ENCODE measurements around the gene CDHR3.

DNA sequence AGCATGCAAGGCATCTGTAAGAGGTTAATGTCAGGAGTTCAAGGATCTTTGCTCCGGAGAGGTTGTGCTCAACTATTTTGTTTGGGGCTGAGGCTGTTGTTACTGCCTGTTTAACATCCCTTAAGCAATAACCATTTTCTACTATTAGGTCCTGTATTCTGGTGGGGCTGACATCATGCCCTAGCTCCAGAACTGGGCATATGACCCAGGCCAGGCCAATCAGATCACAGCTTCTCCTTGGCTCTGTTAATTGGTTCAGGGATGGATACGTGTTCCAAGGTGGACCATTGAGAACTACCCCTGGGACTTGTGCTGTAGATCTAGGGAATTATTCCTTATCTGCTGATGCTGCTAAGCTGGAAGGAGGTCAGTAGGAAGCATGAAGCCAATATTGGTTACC lies 82.1 kb downstream of the CDHR3 start:
- no peak for TF ChIP-seq TP53 (CRISPR knock-in tag; IDR thresholded peaks at IDR 0.05)
- TF ChIP-seq, protein P1, sequence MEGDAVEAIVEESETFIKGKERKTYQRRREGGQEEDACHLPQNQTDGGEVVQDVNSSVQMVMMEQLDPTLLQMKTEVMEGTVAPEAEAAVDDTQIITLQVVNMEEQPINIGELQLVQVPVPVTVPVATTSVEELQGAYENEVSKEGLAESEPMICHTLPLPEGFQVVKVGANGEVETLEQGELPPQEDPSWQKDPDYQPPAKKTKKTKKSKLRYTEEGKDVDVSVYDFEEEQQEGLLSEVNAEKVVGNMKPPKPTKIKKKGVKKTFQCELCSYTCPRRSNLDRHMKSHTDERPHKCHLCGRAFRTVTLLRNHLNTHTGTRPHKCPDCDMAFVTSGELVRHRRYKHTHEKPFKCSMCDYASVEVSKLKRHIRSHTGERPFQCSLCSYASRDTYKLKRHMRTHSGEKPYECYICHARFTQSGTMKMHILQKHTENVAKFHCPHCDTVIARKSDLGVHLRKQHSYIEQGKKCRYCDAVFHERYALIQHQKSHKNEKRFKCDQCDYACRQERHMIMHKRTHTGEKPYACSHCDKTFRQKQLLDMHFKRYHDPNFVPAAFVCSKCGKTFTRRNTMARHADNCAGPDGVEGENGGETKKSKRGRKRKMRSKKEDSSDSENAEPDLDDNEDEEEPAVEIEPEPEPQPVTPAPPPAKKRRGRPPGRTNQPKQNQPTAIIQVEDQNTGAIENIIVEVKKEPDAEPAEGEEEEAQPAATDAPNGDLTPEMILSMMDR (IDR thresholded peaks at IDR 0.05): no peak
- TF ChIP-seq POLR2A (IDR thresholded peaks at IDR 0.05; ENCODE audit: low read length): no peak
- TF ChIP-seq, protein P2, sequence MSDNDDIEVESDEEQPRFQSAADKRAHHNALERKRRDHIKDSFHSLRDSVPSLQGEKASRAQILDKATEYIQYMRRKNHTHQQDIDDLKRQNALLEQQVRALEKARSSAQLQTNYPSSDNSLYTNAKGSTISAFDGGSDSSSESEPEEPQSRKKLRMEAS (IDR thresholded peaks at IDR 0.05): no peak
- no peak for TF ChIP-seq CBX8 (IDR thresholded peaks at IDR 0.05)
- no peak for TF ChIP-seq HOXA7 (CRISPR knock-in tag; IDR thresholded peaks at IDR 0.05)
- TF ChIP-seq SMC3 (IDR thresholded peaks at IDR 0.05): no peak
- no peak for TF ChIP-seq HOXB13 (CRISPR knock-in tag; IDR thresholded peaks at IDR 0.05; ENCODE audit: low read depth)
